Right lobe of liver (tissue), 4 donors: Measurements from ENCODE around the gene PPM1H.

ENCODE experiments used
- POLR2A ChIP-seq: fragments of 450-650 bp; IDR thresholded peaks from one replicate; pipeline ENCODE4 v1.6.1; 2017; ENCODE audit warnings: antibody characterized with exemption, mild to moderate bottlenecking
- TF ChIP-seq, protein P1 (sequence below), 4 donors: fragments of 200-600 bp in 3 of 4; fragments of 450-650 bp in 1 of 4; IDR thresholded peaks; one replicate each; pipeline versions ENCODE4 v1.5.1 to v1.8.0; 2016 to 2022; ENCODE audit warnings: antibody characterized with exemption in 4 of 4, mild to moderate bottlenecking in 2 of 4
- donor health status: DM: no; HTN: no; CAD: no.
- donor health status: DM: no; HTN: no; CAD: no.
- donor health status: DM: no; HTN: yes; CAD: no.

DNA sequence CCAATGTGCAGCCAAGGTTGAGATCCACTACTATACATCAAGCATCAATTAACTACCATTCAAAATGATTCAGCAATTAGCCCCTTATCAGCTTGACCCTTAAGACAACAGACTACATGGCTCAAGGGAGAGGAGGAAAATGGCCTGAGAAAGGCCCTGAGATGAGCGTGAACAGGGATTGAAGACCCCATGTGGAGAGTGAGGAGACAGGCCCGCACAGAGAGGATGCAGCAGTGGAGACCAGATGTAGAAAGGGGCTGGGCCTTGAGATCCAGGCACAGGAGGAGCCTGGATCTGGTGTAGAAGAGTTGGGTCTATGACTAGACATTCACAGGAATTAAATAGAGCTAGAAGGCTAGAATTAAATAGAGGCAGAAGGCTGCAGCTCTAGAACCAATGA, 239.3 kb downstream of the PPM1H start:
- TF ChIP-seq, protein P1, sequence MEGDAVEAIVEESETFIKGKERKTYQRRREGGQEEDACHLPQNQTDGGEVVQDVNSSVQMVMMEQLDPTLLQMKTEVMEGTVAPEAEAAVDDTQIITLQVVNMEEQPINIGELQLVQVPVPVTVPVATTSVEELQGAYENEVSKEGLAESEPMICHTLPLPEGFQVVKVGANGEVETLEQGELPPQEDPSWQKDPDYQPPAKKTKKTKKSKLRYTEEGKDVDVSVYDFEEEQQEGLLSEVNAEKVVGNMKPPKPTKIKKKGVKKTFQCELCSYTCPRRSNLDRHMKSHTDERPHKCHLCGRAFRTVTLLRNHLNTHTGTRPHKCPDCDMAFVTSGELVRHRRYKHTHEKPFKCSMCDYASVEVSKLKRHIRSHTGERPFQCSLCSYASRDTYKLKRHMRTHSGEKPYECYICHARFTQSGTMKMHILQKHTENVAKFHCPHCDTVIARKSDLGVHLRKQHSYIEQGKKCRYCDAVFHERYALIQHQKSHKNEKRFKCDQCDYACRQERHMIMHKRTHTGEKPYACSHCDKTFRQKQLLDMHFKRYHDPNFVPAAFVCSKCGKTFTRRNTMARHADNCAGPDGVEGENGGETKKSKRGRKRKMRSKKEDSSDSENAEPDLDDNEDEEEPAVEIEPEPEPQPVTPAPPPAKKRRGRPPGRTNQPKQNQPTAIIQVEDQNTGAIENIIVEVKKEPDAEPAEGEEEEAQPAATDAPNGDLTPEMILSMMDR (IDR thresholded peaks at IDR 0.05): no peak
- TF ChIP-seq POLR2A: no peak
